Endothelial cell of umbilical vein (primary cell): ENCODE data around the gene AGAP5. TPM values are rescaled to one million over a fixed set of nuclear protein-coding genes. Genes with fewer than 3 reads are reported as not detected.
"Not testable (repeated sequence)": the region's sequence is repeated elsewhere in the genome, so short reads cannot be mapped to it uniquely, and the experiment has no call there.

Source experiments
- BruUV-seq: library from RNA; stranded (reverse); fragments of 400-500 nt; replicated peaks from 2 replicates; lab custom pipeline; 2021; lab: Mats Ljungman, UMichigan
- CTCF ChIA-PET: fragments of 300-600, 350-600 bp; sonication (Branson Sonifier 250); formaldehyde crosslinking; loops from one replicate; lab custom pipeline; 2021; ENCODE audit warnings: antibody characterized with exemption, inconsistent platforms; lab: Charles Lee
- POLR2A ChIA-PET: fragments of 300-600, 350-600 bp; sonication (Branson Sonifier 250); formaldehyde crosslinking; loops from one replicate; lab custom pipeline; 2021; ENCODE audit warnings: antibody characterized with exemption, inconsistent platforms; lab: Charles Lee
- DNase-seq: peaks from one replicate; pipeline ENCODE4 v3.0.0-alpha.2; 2011; ENCODE audit warnings: low read depth, low spot score
- FAIRE-seq: peaks from 2 replicates; lab custom pipeline; 2011; peaks lifted over from hg19 to GRCh38; lab: Jason Lieb, UNC
- H2AFZ ChIP-seq: 2 replicates; pipeline ENCODE4 v1.6.0; 2012; ENCODE audit warnings: low read depth, low read length, control low read depth, inconsistent platforms
- H3K27ac ChIP-seq: 2 replicates; pipeline ENCODE4 v1.5.1; 2011; ENCODE audit warnings: low read depth, mild to moderate bottlenecking, control low read depth, low read length, moderate library complexity; ENCODE audit not compliant: insufficient read depth
- H3K27me3 ChIP-seq, 2 experiments: 2 replicates each; pipeline versions ENCODE4 v1.6.0 to v1.6.1; 2011; ENCODE audit warnings: low read length in 2 of 2, mixed read lengths in 1 of 2; ENCODE audit not compliant: control insufficient read depth in 2 of 2, insufficient read depth in 2 of 2
- H3K36me3 ChIP-seq, 2 experiments: 2 replicates in 1 of 2; 3 replicates in 1 of 2; pipeline ENCODE4 v1.5.1; 2011; ENCODE audit warnings: low read length in 2 of 2, mild to moderate bottlenecking in 1 of 2, moderate library complexity in 1 of 2; ENCODE audit not compliant: control insufficient read depth in 2 of 2, insufficient read depth in 2 of 2; ENCODE audit errors: extremely low read depth in 1 of 2
- H3K4me1 ChIP-seq: 3 replicates; pipeline ENCODE4 v1.5.1; 2011; ENCODE audit warnings: mild to moderate bottlenecking, low read length; ENCODE audit not compliant: control insufficient read depth, insufficient read depth; ENCODE audit errors: extremely low read depth
- H3K4me2 ChIP-seq: 2 replicates; pipeline ENCODE4 v1.6.1; 2011; ENCODE audit warnings: low read length, control low read depth, mixed read lengths; ENCODE audit not compliant: insufficient read depth
- H3K4me3 ChIP-seq, 3 experiments: fragments of 200-600 bp in 1 of 3; sonication (generic), shearing (Covaris generic) in 1 of 3; replicated peaks in 1 of 3; 2 replicates each; pipeline ENCODE4 v1.5.1; 2011 to 2016; ENCODE audit warnings: control low read depth in 3 of 3, low read length in 3 of 3, mild to moderate bottlenecking in 2 of 3, inconsistent platforms in 1 of 3, low read depth in 1 of 3, moderate library complexity in 1 of 3; ENCODE audit not compliant: insufficient read depth in 1 of 3
- H3K79me2 ChIP-seq: 2 replicates; pipeline ENCODE4 v1.6.0; 2012; ENCODE audit warnings: low read length, inconsistent platforms; ENCODE audit not compliant: control insufficient read depth, insufficient read depth
- H3K9ac ChIP-seq: replicated peaks from 2 replicates; pipeline ENCODE3; 2011; ENCODE audit warnings: low read length, control low read depth; ENCODE audit not compliant: insufficient read depth; ENCODE audit errors: extremely low read depth
- H3K9me1 ChIP-seq: replicated peaks from 3 replicates; pipeline ENCODE4 v1.6.0; 2011; ENCODE audit warnings: mild to moderate bottlenecking, low read length; ENCODE audit not compliant: control insufficient read depth, insufficient read depth; ENCODE audit errors: extremely low read depth
- H3K9me3 ChIP-seq: replicated peaks from 2 replicates; pipeline ENCODE4 v1.5.1; 2012; ENCODE audit warnings: low read length, inconsistent platforms; ENCODE audit not compliant: control insufficient read depth, insufficient read depth
- H4K20me1 ChIP-seq: replicated peaks from 2 replicates; pipeline ENCODE3; 2011; ENCODE audit warnings: mild to moderate bottlenecking, low read length; ENCODE audit not compliant: control insufficient read depth, insufficient read depth; ENCODE audit errors: extremely low read depth
- FOS ChIP-seq: IDR thresholded peaks from 2 replicates; pipeline ENCODE4 v1.6.1; 2011; ENCODE audit warnings: mild to moderate bottlenecking, low read length, moderate library complexity, borderline replicate concordance; ENCODE audit not compliant: insufficient read depth
- GATA2 ChIP-seq: IDR thresholded peaks from 2 replicates; pipeline ENCODE4 v1.7.0; 2011; ENCODE audit warnings: low read depth, mild to moderate bottlenecking, moderate library complexity, mixed read lengths, low read length; ENCODE audit not compliant: insufficient read length, insufficient read depth
- MYC ChIP-seq: IDR thresholded peaks from one replicate; pipeline ENCODE4 v1.6.1; 2011; ENCODE audit warnings: mild to moderate bottlenecking, low read depth, low read length
- POLR2A ChIP-seq: IDR thresholded peaks from 2 replicates; pipeline ENCODE4 v1.6.1; 2012; ENCODE audit warnings: low read depth, mild to moderate bottlenecking, control low read depth, low read length
- POLR2AphosphoS5 ChIP-seq: IDR thresholded peaks from 2 replicates; pipeline ENCODE4 v1.6.1; 2012; ENCODE audit warnings: low read depth, mild to moderate bottlenecking, control low read depth, low read length, moderate library complexity; ENCODE audit not compliant: insufficient read depth
- dilution Hi-C: fragments of 300-500 bp; cut with MboI; formaldehyde crosslinking; loops from one replicate; pipeline ENCODE4 v1.15.0; 2019; ENCODE audit warnings: low sequenced_read_pairs; ENCODE audit not compliant: extremely low pct_ligation_motif_present
- intact Hi-C: fragments of 100-400 bp; cut with micrococcal nuclease; formaldehyde crosslinking; loops from one replicate; pipeline ENCODE4 v1.10.0; 2022
- polyA plus RNA-seq, 4 experiments: library from polyadenylated mRNA; depleted of rRNA in 3 of 4; stranded (reverse) in 3 of 4; unstranded in 1 of 4; fragments of >200 nt; gene quantifications; 2 replicates each; pipeline versions ENCODE4 v1.2.1 to v1.2.3, GENCODE V29; 2011 to 2012; ENCODE audit warnings: missing spikeins in 1 of 4
- total RNA-seq: library from RNA; stranded (reverse); gene quantifications from 2 replicates; pipeline ENCODE4 v1.2.3, GENCODE V29; 2021

Gene AGAP5
- total and polyA plus RNA-seq, 2 donors (not counting 3 experiments of a cell fraction or from before 2014, with no cell fraction given): 4.4 to 7.7 TPM

GRCh38 chr10:73730153-73730906 is 32.4 kb upstream of the AGAP5 start:
- Histone ChIP-seq H3K9me1 (no peaks in the 10 kb centered on the region), H3K4me3 (peak overlapping the region; percentile 43 to 96 (median 92)), H3K9me3 (no peaks in the 10 kb centered on the region), H3K4me1 (peaks cover 7% of the 10 kb centered on the region), H3K36me3 (peaks cover 4 to 19% of the 10 kb centered on the region in 2 experiments), H4K20me1 (no peaks in the 10 kb centered on the region), H3K27ac (peak overlapping the region; percentile 80), H3K79me2 (peaks cover 36% of the 10 kb centered on the region), H3K27me3 (no peaks in the 10 kb centered on the region), H2AFZ (peak overlapping the region; percentile 69), H3K9ac (peak overlapping the region; percentile 83), H3K4me2 (peak overlapping the region; percentile 98)
- no TSS peak for BruUV-seq
- dilution Hi-C loops: no loop called here
- ChIA-PET CTCF (interaction anchor here (1.4 to 1.5 kb wide), 2 partner anchors 11 to 13 kb away, joined by 4 read pairs; no protein-coding TSS in a partner anchor), POLR2A (interaction anchor here (0.9 to 1.4 kb wide), 5 partner anchors 11 to 483 kb away, joined by 3 to 4 read pairs (median 3); partner anchors contain the start of genes DNAJC9 and PPP3CB)
- intact Hi-C loops: loop anchor here (1.0 kb wide), 1 partner anchor 14 kb away; the partner anchor contains the start of gene SEC24C
- TF ChIP-seq POLR2A (peak; percentile 87), GATA2 (no peak), POLR2AphosphoS5 (peak; percentile 85), MYC (no peak), FOS (peak; percentile 2)
- DNase-seq: peak; percentile 95
- FAIRE-seq: peak; percentile 75

GRCh38 chr10:73729781-73730152 is 31.9 kb upstream of the AGAP5 start:
- DNase-seq, H3K27me3 ChIP-seq, dilution Hi-C loops, H3K9me3 ChIP-seq, H4K20me1 ChIP-seq, H3K4me1 ChIP-seq, H3K9me1 ChIP-seq: not testable (repeated sequence)
- ChIA-PET CTCF (interaction anchor here (1.4 to 1.5 kb wide), 2 partner anchors 10 to 13 kb away, joined by 4 read pairs; no protein-coding TSS in a partner anchor), POLR2A (interaction anchor here (0.9 to 1.0 kb wide), 2 partner anchors 24 to 150 kb away, joined by 3 read pairs; no protein-coding TSS in a partner anchor)
- Histone ChIP-seq H3K36me3 (peaks cover 4 to 19% of the 10 kb centered on the region in 2 experiments), H2AFZ (peak overlapping the region; percentile 69), H3K79me2 (peaks cover 32% of the 10 kb centered on the region), H3K27ac (peak overlapping the region; percentile 80), H3K4me2 (peak overlapping the region; percentile 91), H3K9ac (peak overlapping the region; percentile 83), H3K4me3 (peak overlapping the region; percentile 43 to 96 (median 92))
- BruUV-seq: TSS peak; percentile 83
- intact Hi-C loops: loop anchor here (1.0 kb wide), 1 partner anchor 15 kb away; the partner anchor contains the start of gene SEC24C
- peak; percentile 22 for TF ChIP-seq FOS
- peak; percentile 81 for FAIRE-seq
